Measurements from ENCODE around the gene NISCH.

The NISCH gene

GRCh38 chr3:52433328-52433995 is 21.9 kb upstream of the NISCH start:
- Mint-ChIP-seq H3K4me3 (no peak overlapping the region), H3K9me3 (no peaks in the 10 kb centered on the region), H3K27ac (peak overlapping the region; percentile 54 to 79 (median 73)), H3K36me3 (ENCODE audit: low read depth) (no peaks in the 10 kb centered on the region), H3K4me1 (peaks cover 43% of the 10 kb centered on the region), H3K27me3 (ENCODE audit: low read depth) (no peaks in the 10 kb centered on the region)
- TF ChIP-seq CTCF (IDR thresholded peaks at IDR 0.05; ENCODE audit: unreplicated experiment in 3 of 3) = no peak

- H3K4me1 Mint-ChIP-seq = peaks cover 43% of the 10 kb centered on the region
- no peaks in the 10 kb centered on the region for H3K27me3 Mint-ChIP-seq (ENCODE audit: low read depth)
- no peaks in the 10 kb centered on the region for H3K36me3 Mint-ChIP-seq (ENCODE audit: low read depth)
- no peak for TF ChIP-seq CTCF (IDR thresholded peaks at IDR 0.05; ENCODE audit: unreplicated experiment in 3 of 3)
- H3K4me3 Mint-ChIP-seq = peak overlapping the region in 1 of 3 experiments; percentile 52
- H3K9me3 Mint-ChIP-seq = no peaks in the 10 kb centered on the region
- H3K27ac Mint-ChIP-seq = peak overlapping the region; percentile 54 to 79 (median 73)
Observed at GRCh38 chr3:52433996-52434479, 21.4 kb upstream of the NISCH start.

- no peaks in the 10 kb centered on the region for H3K27me3 Mint-ChIP-seq (ENCODE audit: low read depth)
- H3K4me3 Mint-ChIP-seq = peak overlapping the region in 1 of 3 experiments; percentile 52
- peaks cover 43% of the 10 kb centered on the region for H3K4me1 Mint-ChIP-seq
- peak overlapping the region; percentile 54 to 79 (median 73) for H3K27ac Mint-ChIP-seq
- no peaks in the 10 kb centered on the region for H3K36me3 Mint-ChIP-seq (ENCODE audit: low read depth)
- TF ChIP-seq CTCF (IDR thresholded peaks at IDR 0.05; ENCODE audit: unreplicated experiment in 3 of 3) = no peak
- no peaks in the 10 kb centered on the region for H3K9me3 Mint-ChIP-seq
Observed at GRCh38 chr3:52434491-52435115, 20.8 kb upstream of the NISCH start.

GRCh38 chr3:52435246-52436101 is 19.9 kb upstream of the NISCH start:
- H3K4me3 Mint-ChIP-seq = no peak overlapping the region

More at GRCh38 chr3:52435246-52436101, 19.9 kb upstream of the NISCH start:
- TF ChIP-seq CTCF (IDR thresholded peaks at IDR 0.05; ENCODE audit: unreplicated experiment in 3 of 3) = no peak
- H3K4me1 Mint-ChIP-seq = peaks cover 43% of the 10 kb centered on the region
- no peaks in the 10 kb centered on the region for H3K27me3 Mint-ChIP-seq (ENCODE audit: low read depth)
- H3K36me3 Mint-ChIP-seq (ENCODE audit: low read depth) = no peaks in the 10 kb centered on the region
- H3K27ac Mint-ChIP-seq = peak overlapping the region in 1 of 3 experiments; percentile 54
- no peaks in the 10 kb centered on the region for H3K9me3 Mint-ChIP-seq

Data from nephron (organoid).